ENCODE data around the gene SEL1L. TPM values are rescaled to one million over a fixed set of nuclear protein-coding genes. Genes with fewer than 3 reads are reported as not detected.

Gene SEL1L
- total and polyA plus RNA-seq, 2 donors (not counting 3 experiments of a cell fraction or from before 2014, with no cell fraction given): 15.0 to 95.0 TPM

DNA sequence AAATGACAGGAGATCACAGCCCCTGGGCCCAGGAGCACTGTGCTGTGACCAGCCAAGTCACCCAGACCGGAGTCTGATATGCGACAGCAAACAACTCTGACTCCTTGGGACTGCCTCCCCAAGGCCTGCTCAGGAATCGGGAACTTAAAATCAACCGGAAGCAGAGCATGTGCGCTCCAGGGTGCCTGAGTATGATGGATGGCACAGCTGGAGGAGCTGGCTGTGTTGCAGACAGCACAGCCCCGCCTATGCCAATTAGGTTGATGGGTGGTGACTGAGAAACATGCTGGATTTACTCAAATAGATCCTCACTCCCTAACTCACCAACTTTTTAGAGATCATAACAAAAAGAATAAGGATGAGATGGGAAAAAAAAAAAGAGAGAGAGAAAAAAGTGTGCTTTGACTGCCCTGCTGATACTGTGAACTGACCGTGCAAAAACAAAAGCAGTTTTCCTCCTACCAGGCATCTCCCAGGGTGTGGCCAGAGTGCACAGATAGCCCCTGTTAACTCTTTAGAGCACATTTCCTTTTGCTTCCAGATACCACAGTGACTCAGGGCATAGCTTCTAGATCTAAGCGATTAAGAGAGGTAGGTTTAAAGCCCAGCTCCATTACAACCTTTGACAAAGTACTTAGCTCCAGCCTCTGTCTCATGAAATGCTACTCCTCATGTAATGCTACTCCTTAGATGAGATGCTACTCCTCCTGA is 106.2 kb downstream of the SEL1L start:
- CTCF ChIA-PET: interaction anchor here (1.4 kb wide), 1 partner anchor 9 kb away, joined by 4 read pairs; no protein-coding TSS in a partner anchor
- POLR2A ChIA-PET: no interaction called here
- H3K4me3 ChIP-seq (replicated peaks in 1 of 3; ENCODE audit: insufficient read depth in 1 of 3, low read depth in 1 of 3, low read length in 3 of 3): no peak overlapping the region
- no peaks in the 10 kb centered on the region for H3K27me3 ChIP-seq (ENCODE audit: control insufficient read depth in 2 of 2, insufficient read depth in 2 of 2, low read length in 2 of 2)
- intact Hi-C loops (cut with micrococcal nuclease) (no loop called here), dilution Hi-C loops (cut with MboI; ENCODE audit: extremely low pct_ligation_motif_present, low sequenced_read_pairs) (no loop called here)
- H3K4me2 ChIP-seq (ENCODE audit: insufficient read depth, low read length): no peak overlapping the region
- H3K9me1 ChIP-seq (replicated peaks; ENCODE audit: control insufficient read depth, extremely low read depth, insufficient read depth, low read length): no peaks in the 10 kb centered on the region
- no peak for TF ChIP-seq POLR2A (IDR thresholded peaks at IDR 0.05; ENCODE audit: low read depth, low read length)
- TF ChIP-seq, protein P1, sequence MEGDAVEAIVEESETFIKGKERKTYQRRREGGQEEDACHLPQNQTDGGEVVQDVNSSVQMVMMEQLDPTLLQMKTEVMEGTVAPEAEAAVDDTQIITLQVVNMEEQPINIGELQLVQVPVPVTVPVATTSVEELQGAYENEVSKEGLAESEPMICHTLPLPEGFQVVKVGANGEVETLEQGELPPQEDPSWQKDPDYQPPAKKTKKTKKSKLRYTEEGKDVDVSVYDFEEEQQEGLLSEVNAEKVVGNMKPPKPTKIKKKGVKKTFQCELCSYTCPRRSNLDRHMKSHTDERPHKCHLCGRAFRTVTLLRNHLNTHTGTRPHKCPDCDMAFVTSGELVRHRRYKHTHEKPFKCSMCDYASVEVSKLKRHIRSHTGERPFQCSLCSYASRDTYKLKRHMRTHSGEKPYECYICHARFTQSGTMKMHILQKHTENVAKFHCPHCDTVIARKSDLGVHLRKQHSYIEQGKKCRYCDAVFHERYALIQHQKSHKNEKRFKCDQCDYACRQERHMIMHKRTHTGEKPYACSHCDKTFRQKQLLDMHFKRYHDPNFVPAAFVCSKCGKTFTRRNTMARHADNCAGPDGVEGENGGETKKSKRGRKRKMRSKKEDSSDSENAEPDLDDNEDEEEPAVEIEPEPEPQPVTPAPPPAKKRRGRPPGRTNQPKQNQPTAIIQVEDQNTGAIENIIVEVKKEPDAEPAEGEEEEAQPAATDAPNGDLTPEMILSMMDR (IDR thresholded peaks at IDR 0.05; ENCODE audit: extremely low read depth in 1 of 2, insufficient read depth in 1 of 2, low read depth in 1 of 2, low read length in 2 of 2): no peak
- no peak for TF ChIP-seq EZH2 (IDR thresholded peaks at IDR 0.05; ENCODE audit: borderline replicate concordance, low read depth, low read length, severe bottlenecking)
- no peak for TF ChIP-seq FOS (IDR thresholded peaks at IDR 0.05; ENCODE audit: borderline replicate concordance, insufficient read depth, low read length)
- TF ChIP-seq MYC (IDR thresholded peaks at IDR 0.05; ENCODE audit: low read depth, low read length): no peak
- no peak for TF ChIP-seq GATA2 (IDR thresholded peaks at IDR 0.05; ENCODE audit: insufficient read depth, insufficient read length, low read depth, low read length)
- no peak for TF ChIP-seq JUN (IDR thresholded peaks at IDR 0.05; ENCODE audit: borderline replicate concordance, insufficient read depth, insufficient read length, low read depth)
- TF ChIP-seq MAX (IDR thresholded peaks at IDR 0.05; ENCODE audit: insufficient read depth, insufficient read length): no peak
- TF ChIP-seq POLR2AphosphoS5 (IDR thresholded peaks at IDR 0.05; ENCODE audit: insufficient read depth, low read depth, low read length): no peak
- no peaks in the 10 kb centered on the region for H3K36me3 ChIP-seq (ENCODE audit: control insufficient read depth in 2 of 2, extremely low read depth in 1 of 2, insufficient read depth in 2 of 2, low read length in 2 of 2)
- FAIRE-seq (no peak), DNase-seq (ENCODE audit: low read depth, low spot score) (no peak)
- H4K20me1 ChIP-seq (replicated peaks; ENCODE audit: control insufficient read depth, extremely low read depth, insufficient read depth, low read length): no peaks in the 10 kb centered on the region
- H3K79me2 ChIP-seq (ENCODE audit: control insufficient read depth, insufficient read depth, low read length): no peaks in the 10 kb centered on the region
- no TSS peak for BruUV-seq (replicated peaks)
- no peaks in the 10 kb centered on the region for H3K9me3 ChIP-seq (replicated peaks; ENCODE audit: control insufficient read depth, insufficient read depth, low read length)
- H3K9ac ChIP-seq (replicated peaks; ENCODE audit: extremely low read depth, insufficient read depth, low read length): no peak overlapping the region
- H2AFZ ChIP-seq (ENCODE audit: low read depth, low read length): no peak overlapping the region
- H3K27ac ChIP-seq (ENCODE audit: insufficient read depth, low read depth, low read length): no peak overlapping the region
- H3K4me1 ChIP-seq (ENCODE audit: control insufficient read depth, extremely low read depth, insufficient read depth, low read length): no peaks in the 10 kb centered on the region

Measured in endothelial cell of umbilical vein (primary cell).